GM21447 (cell line): Measurements from ENCODE around the gene PCDHB3.
"Not testable (repeated sequence)": the region's sequence is repeated elsewhere in the genome, so short reads cannot be mapped to it uniquely, and the experiment has no call there.

Source experiments
- ATAC-seq: cut with Tn5 transposase; IDR thresholded peaks from one replicate; pipeline ENCODE4 v1.9.1; 2021; ENCODE audit not compliant: unreplicated experiment

Gene PCDHB3

GRCh38 chr5:141135718-141136266 is 35.5 kb downstream of the PCDHB3 start:
- ATAC-seq = no peak

GRCh38 chr5:141137346-141137745 is 37.1 kb downstream of the PCDHB3 start:
- ATAC-seq = not testable (repeated sequence)

- no peak for ATAC-seq
These were observed 49.5 kb downstream of the PCDHB3 start, which contains the start of gene PCDHB6 for GRCh38 chr5:141149812-141150211. Gene PCDHB6, plus strand, starts transcription at chr5:141150057. Its CDS starts 201 bp downstream, at chr5:141150258.

GRCh38 chr5:141150224-141150992 is 50.1 kb downstream of the PCDHB3 start:
- no peak for ATAC-seq

- no peak for ATAC-seq
These were observed 50.7 kb downstream of the PCDHB3 start for GRCh38 chr5:141150993-141151325.

- not testable (repeated sequence) for ATAC-seq
These were observed 51.4 kb downstream of the PCDHB3 start for GRCh38 chr5:141151632-141152031.

- not testable (repeated sequence) for ATAC-seq
These were observed 51.8 kb downstream of the PCDHB3 start for GRCh38 chr5:141152096-141152495.
